Kidney epithelial cell (primary cell): ENCODE results near the gene CCDC110. TPM values are rescaled to one million over a fixed set of nuclear protein-coding genes. Genes with fewer than 3 reads are reported as not detected.

Experiments used
- DNase-seq: peaks from one replicate; pipeline ENCODE4 v3.0.0-alpha.2; 2010; ENCODE audit warnings: low read depth
- H3K27me3 ChIP-seq: 2 replicates; pipeline ENCODE4 v1.6.0; 2011; ENCODE audit warnings: low read length; ENCODE audit not compliant: control insufficient read depth, insufficient read depth
- H3K36me3 ChIP-seq: 2 replicates; pipeline ENCODE4 v1.5.1; 2011; ENCODE audit warnings: low read length; ENCODE audit not compliant: control insufficient read depth, insufficient read depth
- H3K4me3 ChIP-seq: 2 replicates; pipeline ENCODE4 v1.5.1; 2011; ENCODE audit warnings: low read depth, mild to moderate bottlenecking, control low read depth, low read length
- total RNA-seq: library from RNA; depleted of rRNA; stranded (reverse); fragments of >200 nt; gene quantifications from 2 replicates; pipeline ENCODE4 v1.2.3, GENCODE V29; 2015
- TF ChIP-seq, protein P1 (sequence below): IDR thresholded peaks from 2 replicates; pipeline ENCODE4 v1.5.1; 2011; ENCODE audit warnings: mild to moderate bottlenecking, moderate library complexity, low read length, control low read depth, inconsistent platforms; ENCODE audit not compliant: insufficient read depth, poor library complexity, severe bottlenecking

The CCDC110 gene
- total RNA-seq, 1 donor from 2014 or later: 0.38 TPM

DNA sequence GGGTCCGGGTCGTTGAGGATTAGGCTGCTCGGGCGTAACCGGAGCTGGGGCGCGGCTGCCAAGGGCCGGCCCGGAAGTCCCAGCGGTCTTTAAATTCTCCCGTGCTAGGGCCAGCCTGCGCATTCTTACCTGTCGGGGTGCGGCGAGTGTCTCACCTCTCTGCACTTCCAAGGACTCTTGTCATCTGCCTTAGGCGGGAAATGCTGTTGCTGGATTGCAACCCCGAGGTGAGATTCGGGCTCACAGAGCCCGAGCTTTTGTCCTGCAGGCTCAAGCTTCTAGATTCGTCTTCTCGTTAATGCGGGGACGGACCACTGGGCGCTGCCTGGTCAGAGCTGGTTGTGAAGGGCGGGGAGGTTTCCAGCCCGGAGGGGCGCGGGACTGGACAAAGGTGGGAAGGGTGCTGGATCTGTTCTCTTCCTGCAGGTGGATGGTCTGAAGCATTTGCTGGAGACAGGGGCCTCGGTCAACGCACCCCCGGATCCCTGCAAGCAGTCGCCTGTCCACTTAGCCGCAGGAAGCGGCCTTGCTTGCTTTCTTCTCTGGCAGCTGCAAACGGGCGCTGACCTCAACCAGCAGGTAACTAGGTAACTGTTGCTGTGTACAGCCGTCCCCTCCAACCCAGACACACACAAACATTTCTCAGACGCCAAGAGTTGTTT is 74.7 kb downstream of the CCDC110 start, which contains the start of gene ANKRD37:
Gene ANKRD37 (plus strand): TSS at position 118 of the 662 bp plus-strand sequence. CDS start 83 bp downstream, at position 201.
- no peaks in the 10 kb centered on the region for H3K27me3 ChIP-seq
- DNase-seq: peak; percentile 50
- TF ChIP-seq, protein P1, sequence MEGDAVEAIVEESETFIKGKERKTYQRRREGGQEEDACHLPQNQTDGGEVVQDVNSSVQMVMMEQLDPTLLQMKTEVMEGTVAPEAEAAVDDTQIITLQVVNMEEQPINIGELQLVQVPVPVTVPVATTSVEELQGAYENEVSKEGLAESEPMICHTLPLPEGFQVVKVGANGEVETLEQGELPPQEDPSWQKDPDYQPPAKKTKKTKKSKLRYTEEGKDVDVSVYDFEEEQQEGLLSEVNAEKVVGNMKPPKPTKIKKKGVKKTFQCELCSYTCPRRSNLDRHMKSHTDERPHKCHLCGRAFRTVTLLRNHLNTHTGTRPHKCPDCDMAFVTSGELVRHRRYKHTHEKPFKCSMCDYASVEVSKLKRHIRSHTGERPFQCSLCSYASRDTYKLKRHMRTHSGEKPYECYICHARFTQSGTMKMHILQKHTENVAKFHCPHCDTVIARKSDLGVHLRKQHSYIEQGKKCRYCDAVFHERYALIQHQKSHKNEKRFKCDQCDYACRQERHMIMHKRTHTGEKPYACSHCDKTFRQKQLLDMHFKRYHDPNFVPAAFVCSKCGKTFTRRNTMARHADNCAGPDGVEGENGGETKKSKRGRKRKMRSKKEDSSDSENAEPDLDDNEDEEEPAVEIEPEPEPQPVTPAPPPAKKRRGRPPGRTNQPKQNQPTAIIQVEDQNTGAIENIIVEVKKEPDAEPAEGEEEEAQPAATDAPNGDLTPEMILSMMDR: no peak
- H3K36me3 ChIP-seq: peaks cover 2% of the 10 kb centered on the region
- peak within 1 kb of the TSS; percentile 49 for H3K4me3 ChIP-seq

DNA sequence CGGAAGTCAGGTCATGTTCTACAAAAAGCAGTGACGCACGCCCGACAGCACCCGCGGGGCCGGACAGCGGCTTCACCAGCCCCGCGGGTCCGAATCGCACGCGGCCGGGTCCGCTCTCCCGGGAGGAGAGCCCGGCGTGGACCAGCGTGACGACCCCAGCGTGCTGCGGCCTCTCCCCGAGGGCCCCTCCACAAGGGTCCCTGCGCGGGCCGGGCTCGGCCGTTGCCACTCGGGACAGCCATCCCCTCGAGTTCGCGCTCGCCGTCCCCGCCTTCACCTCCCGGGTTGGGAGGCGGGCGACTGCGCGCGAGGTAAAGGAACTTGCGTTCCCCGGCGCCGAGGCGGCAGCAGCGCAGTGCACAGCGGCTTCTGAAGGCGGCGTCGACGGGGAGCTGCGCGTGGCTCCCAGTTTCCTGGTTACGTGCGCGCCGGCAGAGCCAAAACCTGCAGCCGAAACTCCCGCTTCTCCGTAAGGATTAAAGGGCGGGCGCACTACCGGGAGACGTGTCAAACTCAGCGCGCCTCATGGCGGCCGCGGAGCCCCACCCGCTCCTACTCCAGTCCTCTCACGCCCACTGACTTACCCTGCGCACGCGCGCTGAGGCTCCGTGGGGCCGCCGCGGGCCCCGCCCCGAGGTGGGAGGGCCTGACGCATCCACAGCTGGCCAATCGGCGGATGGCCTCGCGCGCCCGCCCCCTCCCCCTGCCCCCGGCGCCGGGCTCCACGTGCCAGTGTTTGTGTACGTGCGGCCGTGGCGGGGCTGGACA is 75.4 kb downstream of the CCDC110 start:
- Histone ChIP-seq H3K4me3 (peak overlapping the region; percentile 49), H3K27me3 (no peaks in the 10 kb centered on the region), H3K36me3 (no peaks in the 10 kb centered on the region)
- TF ChIP-seq, protein P1: no peak
- DNase-seq: peak; percentile 85

DNA sequence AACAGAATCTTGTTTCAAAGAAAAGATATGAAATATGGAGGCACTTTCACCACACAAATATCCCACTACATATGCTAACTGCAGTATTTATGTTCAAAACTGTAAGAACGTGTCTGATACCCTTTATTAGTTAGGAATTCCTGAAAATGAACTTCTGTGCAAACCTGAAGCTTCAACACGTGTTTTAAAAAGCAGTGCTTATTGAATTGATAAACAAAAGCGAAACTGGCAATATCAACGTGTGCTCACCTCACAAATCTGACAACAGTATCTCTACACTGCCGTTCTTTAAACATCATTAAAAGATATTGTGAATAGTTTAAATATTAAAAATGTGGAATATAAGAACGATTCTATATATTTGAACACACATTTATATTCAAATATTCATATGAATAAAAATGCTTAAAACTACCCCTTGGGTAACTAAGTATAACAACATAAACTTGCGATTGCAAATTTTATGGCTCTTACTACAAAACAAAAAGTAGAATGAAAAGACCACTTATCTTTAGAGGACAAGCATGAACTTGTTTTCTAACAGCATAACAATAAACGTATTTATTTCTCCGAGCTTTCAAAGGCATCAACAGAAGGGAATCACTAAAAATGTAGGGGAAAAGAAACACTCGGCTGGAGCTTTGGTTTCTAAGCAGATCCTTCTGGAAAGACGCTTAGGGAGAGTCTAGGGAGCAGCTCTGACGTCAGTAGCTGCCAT is 76.1 kb downstream of the CCDC110 start, which contains the start of gene LRP2BP:
Gene LRP2BP (minus strand): TSS at position 687 of the 718 bp plus-strand sequence. CDS start 17,738 bp downstream, outside the sequence.
- Histone ChIP-seq H3K36me3 (no peaks in the 10 kb centered on the region), H3K4me3 (peak within 1 kb of the TSS; percentile 49), H3K27me3 (no peaks in the 10 kb centered on the region)
- DNase-seq: no peak
- TF ChIP-seq, protein P1: no peak

Other genes starting within 250 kb of the CCDC110 start
- gene LRP2BP, start 75.8 kb downstream of the CCDC110 start, total RNA-seq: 0.07 and 0.13 TPM in 2 replicates
- 1.7 and 7.3 TPM in 2 replicates for gene ANKRD37, start 74.9 kb downstream of the CCDC110 start, total RNA-seq
- 30.3 and 37.9 TPM in 2 replicates for gene UFSP2, start 45.8 kb downstream of the CCDC110 start, total RNA-seq
- gene PDLIM3, start 63.8 kb upstream of the CCDC110 start, total RNA-seq: 10.7 and 11.0 TPM in 2 replicates